Measurements from ENCODE around the gene ZC3H4. TPM values are rescaled to one million over a fixed set of nuclear protein-coding genes. Genes with fewer than 3 reads are reported as not detected.

The ZC3H4 gene
- total RNA-seq, 2 experiments from 2014 or later = 98.3 to 104 TPM

DNA sequence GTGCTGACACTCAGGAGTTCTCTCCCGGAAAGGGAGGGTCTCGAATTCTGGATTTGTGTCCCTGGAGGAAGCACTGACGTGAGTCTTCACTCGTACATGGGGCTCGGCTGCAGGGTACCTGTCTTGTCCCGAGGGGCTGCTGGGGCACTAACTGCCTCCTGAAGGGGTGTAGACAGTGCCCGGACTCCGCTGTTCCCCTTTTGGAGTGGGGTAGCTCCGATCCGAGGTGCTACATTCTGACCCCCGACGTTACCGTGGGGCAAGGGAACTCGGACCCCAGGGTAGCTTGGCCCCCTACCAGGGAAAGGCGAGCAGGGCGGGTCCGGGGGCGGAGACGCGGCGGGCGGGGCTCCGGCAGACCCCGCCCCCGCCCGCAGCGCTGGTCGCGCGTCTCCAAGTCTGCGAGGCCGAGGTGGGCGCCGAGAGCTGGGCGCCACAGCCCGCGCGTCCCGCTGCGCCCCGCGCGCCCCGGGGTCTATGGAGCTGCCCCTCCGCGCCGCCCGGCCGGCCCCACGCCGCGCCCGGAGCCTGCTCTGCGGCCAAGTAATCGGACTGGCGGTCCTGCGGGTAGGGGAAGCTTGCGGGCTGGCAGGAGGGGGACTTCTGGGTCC, 94.0 kb downstream of the ZC3H4 start, which contains the start of gene NPAS1:
Gene NPAS1, plus strand, starts transcription at position 407 of the 611 bp plus-strand sequence. CDS start 1,211 bp downstream, outside the sequence.
- ChIA-PET POLR2A (interaction anchor here (1.2 kb wide), 1 partner anchor 158 kb away, joined by 3 read pairs; no protein-coding TSS in a partner anchor), CTCF (interaction anchor here (1.6 kb wide), 1 partner anchor 106 kb away, joined by 3 read pairs; no protein-coding TSS in a partner anchor)
- no peak within 1 kb of the TSS for H3K4me3 Mint-ChIP-seq
- no peak for DNase-seq
- H3K27me3 Mint-ChIP-seq = peaks cover 50% of the 10 kb centered on the region
- H3K9me3 Mint-ChIP-seq = no peaks in the 10 kb centered on the region
- no peak within 1 kb of the TSS for H3K27ac Mint-ChIP-seq
- H3K36me3 Mint-ChIP-seq (ENCODE audit: low read depth) = no peaks in the 10 kb centered on the region
- peaks cover 11% of the 10 kb centered on the region for H3K4me1 Mint-ChIP-seq

DNA sequence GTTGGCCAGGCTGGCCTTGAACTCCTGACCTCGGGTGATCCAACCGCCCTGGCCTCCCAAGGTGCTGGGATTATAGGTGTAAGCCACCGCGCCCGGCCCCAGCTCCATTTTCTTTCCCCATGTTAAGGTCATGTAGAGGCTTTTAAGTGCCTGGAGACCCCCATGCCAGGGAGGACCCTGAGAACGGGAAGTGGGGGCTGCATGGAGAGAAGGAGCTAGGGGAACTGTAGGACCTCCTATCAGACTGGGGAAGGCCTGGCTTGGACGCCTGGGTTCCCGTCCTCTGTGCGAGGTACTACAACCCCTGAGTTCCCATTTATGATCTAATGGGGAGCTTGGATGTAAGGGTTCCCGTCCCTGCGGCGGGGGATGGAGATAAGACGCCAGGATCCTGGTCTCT, 94.7 kb downstream of the ZC3H4 start:
- CTCF ChIA-PET = interaction anchor here (1.6 kb wide), 1 partner anchor 107 kb away, joined by 3 read pairs; no protein-coding TSS in a partner anchor
- no peak overlapping the region for H3K27ac Mint-ChIP-seq
- H3K4me1 Mint-ChIP-seq = peaks cover 11% of the 10 kb centered on the region
- peaks cover 45% of the 10 kb centered on the region for H3K27me3 Mint-ChIP-seq
- no peaks in the 10 kb centered on the region for H3K9me3 Mint-ChIP-seq
- DNase-seq = no peak
- no peaks in the 10 kb centered on the region for H3K36me3 Mint-ChIP-seq (ENCODE audit: low read depth)
- POLR2A ChIA-PET = interaction anchor here (1.2 kb wide), 1 partner anchor 157 kb away, joined by 3 read pairs; no protein-coding TSS in a partner anchor
- H3K4me3 Mint-ChIP-seq = no peak overlapping the region

Other genes with a start within 250 kb of the ZC3H4 start
- under 1 TPM; 0.20 to 0.48 TPM for gene NPAS1, start 93.9 kb downstream of the ZC3H4 start, total RNA-seq
- gene TMEM160, start 65.2 kb downstream of the ZC3H4 start, total RNA-seq = 10 to 100 TPM; 56.2 to 56.3 TPM
- 100 to 1,000 TPM; 150 TPM for gene SAE1, start 17.1 kb upstream of the ZC3H4 start, total RNA-seq
- 10 to 100 TPM; 17.3 to 19.0 TPM for gene BBC3, start 117.4 kb upstream of the ZC3H4 start, total RNA-seq
- 10 to 100 TPM; 29.9 to 30.2 TPM for gene CCDC9, start 142.7 kb upstream of the ZC3H4 start, total RNA-seq
- 10 to 100 TPM; 12.6 to 13.9 TPM for gene INAFM1, start 161.1 kb upstream of the ZC3H4 start, total RNA-seq
- not detected for gene C5AR1, start 196.1 kb upstream of the ZC3H4 start, total RNA-seq
- gene C5AR2, start 218.4 kb upstream of the ZC3H4 start, total RNA-seq = 1 to 10 TPM; 4.7 to 5.5 TPM
- 10 to 100 TPM; 10.3 to 10.5 TPM for gene DHX34, start 235.5 kb upstream of the ZC3H4 start, total RNA-seq

Data from activated CD4-positive, alpha-beta memory T cell treated with anti-CD3 and anti-CD28 coated beads, Interleukin-2, amount 10 ng/mL, durations not matched to agents 7 days and 5 days (primary cell).